ENCODE results near the gene SLC22A16. TPM values are rescaled to one million over a fixed set of nuclear protein-coding genes. Genes with fewer than 3 reads are reported as not detected.

The SLC22A16 gene, protein sequence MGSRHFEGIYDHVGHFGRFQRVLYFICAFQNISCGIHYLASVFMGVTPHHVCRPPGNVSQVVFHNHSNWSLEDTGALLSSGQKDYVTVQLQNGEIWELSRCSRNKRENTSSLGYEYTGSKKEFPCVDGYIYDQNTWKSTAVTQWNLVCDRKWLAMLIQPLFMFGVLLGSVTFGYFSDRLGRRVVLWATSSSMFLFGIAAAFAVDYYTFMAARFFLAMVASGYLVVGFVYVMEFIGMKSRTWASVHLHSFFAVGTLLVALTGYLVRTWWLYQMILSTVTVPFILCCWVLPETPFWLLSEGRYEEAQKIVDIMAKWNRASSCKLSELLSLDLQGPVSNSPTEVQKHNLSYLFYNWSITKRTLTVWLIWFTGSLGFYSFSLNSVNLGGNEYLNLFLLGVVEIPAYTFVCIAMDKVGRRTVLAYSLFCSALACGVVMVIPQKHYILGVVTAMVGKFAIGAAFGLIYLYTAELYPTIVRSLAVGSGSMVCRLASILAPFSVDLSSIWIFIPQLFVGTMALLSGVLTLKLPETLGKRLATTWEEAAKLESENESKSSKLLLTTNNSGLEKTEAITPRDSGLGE
- total RNA-seq (1 to 10 TPM in 2 of 9 donors, under 1 TPM in 1, not detected in 6; 0.42 to 2.4 (median 2.2) TPM), polyA plus RNA-seq (under 1 TPM in 1 of 2 donors, not detected in 1; 0.25 TPM)
- long read RNA-seq, donor 1: 0 reads
- long read RNA-seq, donor 2: 0 reads
- long read RNA-seq, donor 3: 0 reads

DNA sequence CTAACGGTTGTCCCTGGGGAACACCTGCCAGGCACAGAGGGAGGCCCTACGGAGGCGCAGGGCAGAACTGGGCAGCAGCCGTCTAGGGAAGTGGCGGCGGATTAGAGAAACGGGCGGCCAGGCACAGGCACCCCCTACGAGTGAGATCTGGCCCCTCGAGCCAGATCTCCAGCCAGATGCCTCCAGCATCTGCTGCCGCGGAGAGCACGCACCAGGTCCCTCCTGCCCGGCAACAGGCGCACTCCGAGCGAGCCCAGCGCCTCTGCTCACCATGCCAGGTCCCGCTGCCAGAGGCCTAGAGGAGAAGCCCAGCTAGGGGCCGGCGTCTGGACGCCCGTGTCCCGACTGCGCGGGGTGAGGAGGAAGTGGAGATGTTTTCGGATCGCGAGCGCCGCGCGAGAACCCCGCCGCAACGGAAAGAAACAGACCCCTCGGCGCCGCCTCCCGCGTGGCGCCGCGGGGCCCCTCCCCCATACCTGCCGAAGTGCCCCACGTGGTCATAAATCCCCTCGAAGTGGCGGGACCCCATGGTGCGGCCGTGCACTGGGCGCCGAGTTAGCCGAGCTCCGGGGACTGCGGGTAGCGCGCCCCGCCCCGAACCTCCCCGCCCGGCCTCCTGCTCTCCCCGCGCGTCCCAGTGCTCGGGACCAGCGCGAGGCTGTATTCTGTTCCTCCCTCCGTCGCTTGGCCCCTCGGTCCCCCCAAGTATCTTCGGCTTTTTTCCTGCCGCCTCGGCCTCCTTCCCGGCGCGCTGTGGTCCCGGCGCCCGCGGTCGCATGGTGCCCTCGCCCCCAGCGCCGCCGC lies at the start of gene SLC22A16:
Gene SLC22A16, minus strand, starts transcription at position 568 of the 804 bp plus-strand sequence. Its CDS starts 39 bp downstream, at position 529.
- Histone ChIP-seq H3K36me3 (no peaks in the 10 kb centered on the region), H3K4me1 (peaks cover 0 to 8% (median 0%) of the 10 kb centered on the region in 12 donors), H3K27me3 (peaks cover 0 to 44% (median 14%) of the 10 kb centered on the region in 9 donors), H3K27ac (peak within 1 kb of the TSS in 1 of 12 donors; percentile 85), H3K9me3 (peaks cover 0 to 11% (median 0%) of the 10 kb centered on the region in 12 donors), H3K4me3 (peak within 1 kb of the TSS in 11 of 12 donors; percentile 16 to 63 (median 38))
- DNase-seq: peak in 3 of 5 donors; percentile 26 to 76 (median 31)
- intact Hi-C loops (cut with DNase I): no loop called here
- ATAC-seq: peak in 3 of 4 donors; percentile 22 to 55 (median 48)
- no peak for TF ChIP-seq POLR2A (IDR thresholded peaks at IDR 0.05)
- WGBS, 4 donors: 3 to 10% (median 4%) methylated on average over 22 to 83 of the region's 85 CpGs

DNA sequence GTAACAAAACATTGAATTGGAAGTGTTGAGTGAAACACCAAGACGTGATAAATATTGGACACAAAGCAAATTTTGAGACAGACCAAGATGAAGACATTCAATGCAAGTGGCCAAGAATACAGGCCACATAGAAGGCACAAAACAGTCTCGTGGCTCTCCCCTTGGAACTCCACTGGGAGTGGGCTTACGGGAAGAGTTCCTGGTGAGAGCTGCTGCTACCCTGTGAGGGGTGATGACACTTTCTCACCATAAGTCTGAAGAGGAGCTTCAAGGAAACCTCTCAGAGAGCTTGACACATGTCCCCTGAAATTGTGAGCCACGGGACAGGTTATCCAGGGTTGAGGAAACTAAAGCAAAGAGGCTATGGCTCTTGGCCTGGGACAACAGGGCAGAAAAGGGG lies 48.6 kb upstream of the SLC22A16 start:
- Histone ChIP-seq H3K9me3 (peaks cover 0 to 4% (median 0%) of the 10 kb centered on the region in 12 donors), H3K4me1 (peaks cover 0 to 19% (median 5%) of the 10 kb centered on the region in 12 donors), H3K36me3 (no peaks in the 10 kb centered on the region), H3K27ac (no peak overlapping the region), H3K4me3 (no peak overlapping the region), H3K27me3 (no peaks in the 10 kb centered on the region)
- TF ChIP-seq, protein P1, sequence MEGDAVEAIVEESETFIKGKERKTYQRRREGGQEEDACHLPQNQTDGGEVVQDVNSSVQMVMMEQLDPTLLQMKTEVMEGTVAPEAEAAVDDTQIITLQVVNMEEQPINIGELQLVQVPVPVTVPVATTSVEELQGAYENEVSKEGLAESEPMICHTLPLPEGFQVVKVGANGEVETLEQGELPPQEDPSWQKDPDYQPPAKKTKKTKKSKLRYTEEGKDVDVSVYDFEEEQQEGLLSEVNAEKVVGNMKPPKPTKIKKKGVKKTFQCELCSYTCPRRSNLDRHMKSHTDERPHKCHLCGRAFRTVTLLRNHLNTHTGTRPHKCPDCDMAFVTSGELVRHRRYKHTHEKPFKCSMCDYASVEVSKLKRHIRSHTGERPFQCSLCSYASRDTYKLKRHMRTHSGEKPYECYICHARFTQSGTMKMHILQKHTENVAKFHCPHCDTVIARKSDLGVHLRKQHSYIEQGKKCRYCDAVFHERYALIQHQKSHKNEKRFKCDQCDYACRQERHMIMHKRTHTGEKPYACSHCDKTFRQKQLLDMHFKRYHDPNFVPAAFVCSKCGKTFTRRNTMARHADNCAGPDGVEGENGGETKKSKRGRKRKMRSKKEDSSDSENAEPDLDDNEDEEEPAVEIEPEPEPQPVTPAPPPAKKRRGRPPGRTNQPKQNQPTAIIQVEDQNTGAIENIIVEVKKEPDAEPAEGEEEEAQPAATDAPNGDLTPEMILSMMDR (IDR thresholded peaks at IDR 0.05): no peak
- no peak for TF ChIP-seq POLR2A (IDR thresholded peaks at IDR 0.05)
- ATAC-seq (no peak), DNase-seq (no peak)
- intact Hi-C loops (cut with DNase I): loop anchor here in 9 of 10 donors (5.0 to 10.0 kb wide), 11 partner anchors 157 to 690 kb away; partner anchors contain the start of genes AMD1 (in 1 of the 9), CDK19 (in 1 of the 9) and RPF2 (in 1 of the 9)
- 54 to 83% (median 63%) methylated on average over 4 of the region's 4 CpGs for WGBS, 4 donors

DNA sequence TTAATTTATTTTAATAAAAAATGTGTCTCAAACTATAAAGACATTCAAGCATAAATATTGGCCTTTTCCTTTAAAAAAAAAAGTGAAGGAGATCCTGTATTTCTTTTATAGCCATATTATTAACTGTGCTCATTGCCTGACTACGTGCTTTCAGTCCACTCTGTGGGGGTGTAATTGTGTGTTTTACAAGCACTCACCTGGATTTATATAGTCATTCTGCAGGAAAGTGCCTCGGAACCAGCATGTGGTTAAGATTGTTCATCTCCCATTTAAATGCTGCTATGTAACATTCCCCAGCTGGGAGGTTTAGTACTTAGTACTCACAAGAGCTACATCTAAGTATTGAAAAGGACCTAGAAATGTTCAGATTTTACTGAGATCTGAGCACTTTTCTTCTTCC lies 47.9 kb upstream of the SLC22A16 start:
- no peak for DNase-seq
- H3K27me3 ChIP-seq: no peaks in the 10 kb centered on the region
- 75 to 89% (median 77%) methylated on average over 2 of the region's 2 CpGs for WGBS, 4 donors
- H3K36me3 ChIP-seq: no peaks in the 10 kb centered on the region
- H3K4me1 ChIP-seq: peaks cover 0 to 16% (median 5%) of the 10 kb centered on the region in 12 donors
- no peak overlapping the region for H3K4me3 ChIP-seq
- TF ChIP-seq POLR2A (IDR thresholded peaks at IDR 0.05): no peak
- TF ChIP-seq, protein P1 (IDR thresholded peaks at IDR 0.05): no peak
- H3K27ac ChIP-seq: no peak overlapping the region
- ATAC-seq: no peak
- peaks cover 0 to 4% (median 0%) of the 10 kb centered on the region in 12 donors for H3K9me3 ChIP-seq
- intact Hi-C loops (cut with DNase I): loop anchor here in 7 of 10 donors (5.0 to 10.0 kb wide), 7 partner anchors 290 to 690 kb away; partner anchors contain the start of genes AMD1 (in 1 of the 7), CDK19 (in 1 of the 7) and RPF2 (in 1 of the 7)

DNA sequence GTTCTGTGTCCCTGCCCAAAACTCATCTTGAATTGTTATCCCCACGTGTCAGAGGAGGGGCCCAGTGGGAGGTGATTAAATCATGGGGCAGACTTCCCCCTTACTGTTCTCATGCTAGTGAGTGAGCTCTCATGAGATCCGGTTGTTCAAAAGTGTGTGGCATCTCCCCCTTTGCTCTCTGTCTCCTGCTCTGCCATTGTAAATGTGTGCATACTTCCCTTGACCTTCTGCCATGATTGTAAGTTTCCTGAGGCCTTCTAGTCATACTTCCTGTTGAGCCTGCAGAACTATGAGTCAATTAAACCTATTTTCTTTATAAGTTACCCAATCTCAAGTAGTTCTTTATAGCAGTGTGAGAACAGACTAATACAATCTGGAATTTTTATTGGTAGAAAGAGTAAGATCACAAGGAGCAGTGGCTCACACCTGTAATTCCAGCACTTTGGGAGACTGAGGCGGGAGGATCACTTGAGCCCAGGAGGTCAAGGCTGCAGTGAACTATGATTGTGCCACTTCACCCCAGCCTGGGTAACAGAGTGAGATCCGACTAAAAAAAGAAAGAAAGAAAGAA lies 47.1 kb upstream of the SLC22A16 start:
- no peak for DNase-seq
- Histone ChIP-seq H3K36me3 (no peaks in the 10 kb centered on the region), H3K27ac (no peak overlapping the region), H3K4me1 (peaks cover 0 to 11% (median 4%) of the 10 kb centered on the region in 12 donors), H3K9me3 (no peaks in the 10 kb centered on the region), H3K27me3 (no peaks in the 10 kb centered on the region), H3K4me3 (no peak overlapping the region)
- intact Hi-C loops (cut with DNase I): loop anchor here in 7 of 10 donors (5.0 to 10.0 kb wide), 7 partner anchors 291 to 691 kb away; partner anchors contain the start of genes AMD1 (in 1 of the 7), CDK19 (in 1 of the 7) and RPF2 (in 1 of the 7)
- no peak for ATAC-seq
- 74 to 77% (median 76%) methylated on average over 4 of the region's 4 CpGs for WGBS, 4 donors
- TF ChIP-seq, protein P1 (IDR thresholded peaks at IDR 0.05): no peak
- TF ChIP-seq POLR2A (IDR thresholded peaks at IDR 0.05): no peak

Data from heart left ventricle (tissue), 16 donors.